SK-N-SH (cell line): ENCODE results near the gene ALAD. TPM values are rescaled to one million over a fixed set of nuclear protein-coding genes. Genes with fewer than 3 reads are reported as not detected.

Experiments used
- CTCF ChIA-PET: fragments of 300-600, 350-600 bp; formaldehyde crosslinking; extraction: SDS; loops from one replicate; lab custom pipeline; 2021; lab: Yijun Ruan, JAX
- POLR2A ChIA-PET: fragments of 350-600 bp; sonication (Branson Sonifier 250); formaldehyde crosslinking; extraction: SDS; loops from one replicate; lab custom pipeline; 2020; ENCODE audit warnings: antibody characterized with exemption, inconsistent platforms; lab: Yijun Ruan, JAX
- DNase-seq: peaks from one replicate; pipeline ENCODE4 v3.0.0; 2012
- H2AFZ ChIP-seq: fragments of 200-600 bp; sonication (generic); 2 replicates; pipeline ENCODE4 v1.8.1; 2016; ENCODE audit warnings: antibody characterized with exemption, mild to moderate bottlenecking, low read depth
- H3F3A ChIP-seq: fragments of 200-600 bp; sonication (generic); replicated peaks from 2 replicates; pipeline ENCODE3; 2016; ENCODE audit warnings: antibody characterized with exemption, mild to moderate bottlenecking; ENCODE audit not compliant: insufficient read depth
- H3K27ac ChIP-seq, 2 experiments: fragments of 200-500 bp in 1 of 2; fragments of 200-600 bp in 1 of 2; sonication (Bioruptor generic) in 1 of 2; sonication (generic), shearing (Covaris generic) in 1 of 2; 2 replicates each; pipeline versions ENCODE4 v1.5.1 to v1.6.1; 2014 to 2016; ENCODE audit warnings: low read depth in 2 of 2, inconsistent platforms in 1 of 2, low read length in 1 of 2, mild to moderate bottlenecking in 1 of 2, mixed read lengths in 1 of 2
- H3K27me3 ChIP-seq: fragments of 200-600 bp; sonication (generic), shearing (Covaris generic); 2 replicates; pipeline ENCODE4 v1.6.1; 2016; ENCODE audit warnings: mixed run types; ENCODE audit not compliant: insufficient read depth
- H3K36me3 ChIP-seq, 2 experiments: fragments of 200-500 bp in 1 of 2; fragments of 200-600 bp in 1 of 2; sonication (Bioruptor generic) in 1 of 2; sonication (generic) in 1 of 2; replicated peaks in 1 of 2; 2 replicates each; pipeline versions ENCODE3 to v1.5.1; 2014 to 2016; ENCODE audit warnings: low read length in 1 of 2, mild to moderate bottlenecking in 1 of 2; ENCODE audit not compliant: insufficient read depth in 2 of 2, control insufficient read depth in 1 of 2
- H3K4me1 ChIP-seq, 2 experiments: fragments of 200-500 bp in 1 of 2; fragments of 200-600 bp in 1 of 2; sonication (Bioruptor generic) in 1 of 2; sonication (generic), shearing (Covaris generic) in 1 of 2; 2 replicates each; pipeline versions ENCODE4 v1.5.1 to v1.6.1; 2014 to 2016; ENCODE audit warnings: low read depth in 1 of 2, low read length in 1 of 2, mixed run types in 1 of 2; ENCODE audit not compliant: insufficient read depth in 2 of 2, control insufficient read depth in 1 of 2
- H3K4me2 ChIP-seq: fragments of 200-600 bp; sonication (generic), shearing (Covaris generic); 2 replicates; pipeline ENCODE4 v1.6.1; 2017; ENCODE audit warnings: mixed run types
- H3K4me3 ChIP-seq, 2 experiments: fragments of 200-500 bp in 1 of 2; fragments of 200-600 bp in 1 of 2; sonication (Bioruptor generic) in 1 of 2; sonication (generic), shearing (Covaris generic) in 1 of 2; 2 replicates each; pipeline versions ENCODE4 v1.5.1 to v1.8.1; 2014 to 2016; ENCODE audit warnings: low read depth in 2 of 2, inconsistent platforms in 1 of 2, low read length in 1 of 2, mild to moderate bottlenecking in 1 of 2, mixed read lengths in 1 of 2, moderate library complexity in 1 of 2
- H3K79me2 ChIP-seq: fragments of 200-600 bp; sonication (generic); 2 replicates; pipeline ENCODE4 v1.8.1; 2017; ENCODE audit warnings: mild to moderate bottlenecking; ENCODE audit not compliant: insufficient read depth
- H3K9ac ChIP-seq: fragments of 200-600 bp; sonication (generic); 2 replicates; pipeline ENCODE4 v1.6.1; 2017; ENCODE audit warnings: mixed run types
- H3K9me2 ChIP-seq: fragments of 200-600 bp; sonication (generic); 2 replicates; pipeline ENCODE4 v1.6.1; 2017; ENCODE audit warnings: mixed run types
- H3K9me3 ChIP-seq: fragments of 200-600 bp; sonication (generic); 2 replicates; pipeline ENCODE4 v1.6.1; 2017; ENCODE audit warnings: mixed run types, mild to moderate bottlenecking, moderate library complexity
- H4K20me1 ChIP-seq: fragments of 200-600 bp; sonication (generic); 2 replicates; pipeline ENCODE4 v1.6.1; 2017; ENCODE audit warnings: mild to moderate bottlenecking, mixed run types; ENCODE audit not compliant: insufficient read depth
- CHD2 ChIP-seq: fragments of 150-350 bp; IDR thresholded peaks from 2 replicates; pipeline ENCODE4 v1.6.1; 2018; ENCODE audit warnings: low read length; ENCODE audit not compliant: partially characterized antibody
- CTCF ChIP-seq: fragments of 200-600 bp; sonication (generic); IDR thresholded peaks from 2 replicates; pipeline ENCODE4 v1.6.1; 2017; ENCODE audit warnings: antibody characterized with exemption, mild to moderate bottlenecking, moderate library complexity
- ELF1 ChIP-seq: IDR thresholded peaks from 2 replicates; pipeline ENCODE4 v1.4.0; 2012
- EP300 ChIP-seq, 2 experiments: IDR thresholded peaks; 2 replicates each; pipeline versions ENCODE4 v1.4.0 to v1.6.1; 2012; ENCODE audit warnings: borderline replicate concordance in 1 of 2, low read depth in 1 of 2, low read length in 1 of 2
- FOXJ3 ChIP-seq: sonication (generic); formaldehyde crosslinking; IDR thresholded peaks from 2 replicates; pipeline ENCODE4 v1.5.1; 2020; ENCODE audit warnings: mild to moderate bottlenecking, missing genetic modification reagents
- GABPA ChIP-seq: IDR thresholded peaks from 2 replicates; pipeline ENCODE4 v1.4.0; 2012; ENCODE audit warnings: low read depth, mild to moderate bottlenecking
- MAX ChIP-seq: IDR thresholded peaks from 2 replicates; pipeline ENCODE4 v1.4.0; 2012; ENCODE audit warnings: low read depth
- MXI1 ChIP-seq: IDR thresholded peaks from 2 replicates; pipeline ENCODE4 v1.6.1; 2012; ENCODE audit warnings: mild to moderate bottlenecking, low read depth, low read length, improper control_type of control experiment
- NRF1 ChIP-seq: IDR thresholded peaks from 2 replicates; pipeline ENCODE4 v1.6.1; 2012; ENCODE audit warnings: low read depth, mild to moderate bottlenecking, low read length
- POLR2AphosphoS5 ChIP-seq: IDR thresholded peaks from 2 replicates; pipeline ENCODE4 v1.6.1; 2012; ENCODE audit warnings: low read depth, low read length
- RAD21 ChIP-seq: IDR thresholded peaks from 2 replicates; pipeline ENCODE4 v1.6.1; 2012; ENCODE audit warnings: mild to moderate bottlenecking, low read length
- RCOR1 ChIP-seq: fragments of 150-350 bp; IDR thresholded peaks from 2 replicates; pipeline ENCODE4 v1.6.1; 2017; ENCODE audit warnings: antibody characterized with exemption, low read length
- RFX5 ChIP-seq: IDR thresholded peaks from 2 replicates; pipeline ENCODE4 v1.6.1; 2012; ENCODE audit warnings: mild to moderate bottlenecking, improper control_type of control experiment, low read length
- SIN3A ChIP-seq: IDR thresholded peaks from 2 replicates; pipeline ENCODE4 v1.6.1; 2012; ENCODE audit warnings: low read depth, mild to moderate bottlenecking, low read length, moderate library complexity, borderline replicate concordance
- SMC3 ChIP-seq: IDR thresholded peaks from 2 replicates; pipeline ENCODE4 v1.6.1; 2012; ENCODE audit warnings: low read depth, low read length, improper control_type of control experiment
- TAF1 ChIP-seq: IDR thresholded peaks from 2 replicates; pipeline ENCODE4 v1.6.1; 2012; ENCODE audit warnings: low read depth, mild to moderate bottlenecking, low read length, moderate library complexity, borderline replicate concordance
- USF1 ChIP-seq: IDR thresholded peaks from 2 replicates; pipeline ENCODE4 v1.4.0; 2012; ENCODE audit warnings: low read depth, borderline replicate concordance
- ZBTB33 ChIP-seq: IDR thresholded peaks from 2 replicates; pipeline ENCODE4 v1.4.0; 2012; ENCODE audit warnings: low read depth, borderline replicate concordance
- WGBS: methylation state at CpG from one replicate; pipeline ENCODE4 v1.1.6; 2017; ENCODE audit warnings: low lambda C conversion rate; 5-methylcytosine and 5-hydroxymethylcytosine counted together
- polyA plus RNA-seq, 3 experiments: library from polyadenylated mRNA; depleted of rRNA; stranded (reverse); fragments of >200 nt; gene quantifications; 2 replicates each; pipeline ENCODE4 v1.2.3, GENCODE V29; 2012

ALAD gene
- 10.7 and 11.8 TPM in 2 replicates for polyA plus RNA-seq (2012; rRNA removed)
- polyA plus RNA-seq (2012; cell fraction: cytosol; rRNA removed): 9.5 and 9.6 TPM in 2 replicates
- 26.6 and 35.1 TPM in 2 replicates for polyA plus RNA-seq (2012; cell fraction: nucleus; rRNA removed)

- Histone ChIP-seq H3K79me2 (peaks cover 6% of the 10 kb centered on the region), H3F3A (peaks cover 6% of the 10 kb centered on the region), H2AFZ (peak within 1 kb of the TSS; percentile 97), H3K27ac (peak within 1 kb of the TSS; percentile 46 to 62; a peak in 3 of 4 replicates), H3K4me3 (peak within 1 kb of the TSS; percentile 85 to 98), H3K36me3 (no peaks in the 10 kb centered on the region), H3K4me1 (peaks cover 8 to 10% of the 10 kb centered on the region in 2 experiments; a peak in 1 of 4 replicates), H3K27me3 (no peaks in the 10 kb centered on the region), H3K9me3 (no peaks in the 10 kb centered on the region), H3K4me2 (peak within 1 kb of the TSS; percentile 83), H4K20me1 (no peaks in the 10 kb centered on the region), H3K9me2 (no peaks in the 10 kb centered on the region), H3K9ac (peak within 1 kb of the TSS; percentile 64; the same call in 1 of the 2 replicates)
- DNase-seq: peak; percentile 100
- ChIA-PET POLR2A (interaction anchor here (0.6 to 1.0 kb wide), 3 partner anchors 9 to 126 kb away, joined by 3 to 6 read pairs (median 5); partner anchors contain the start of genes C9orf43, CDC26, POLE3 and PRPF4), CTCF (interaction anchor here (0.6 to 14.1 kb wide), 25 partner anchors 9 to 281 kb away, joined by 3 to 145 read pairs (median 5); partner anchors contain the start of genes BSPRY, CDC26, PRPF4 and WDR31)
- 29% methylated on average over 4 of the region's 50 CpGs for WGBS
- TF ChIP-seq SIN3A: peak; percentile 52; the same call in 1 of the 2 replicates
- peak; percentile 11; the same call in 1 of the 2 replicates for TF ChIP-seq TAF1
- TF ChIP-seq POLR2AphosphoS5: peak; percentile 60; the same call in 1 of the 2 replicates
- peak; percentile 93 for TF ChIP-seq CTCF
- peak; percentile 73 for TF ChIP-seq MXI1
- TF ChIP-seq FOXJ3 (CRISPR knock-in tag): no peak
- no peak for TF ChIP-seq RFX5
- peak; percentile 83 for TF ChIP-seq ELF1
- peak; percentile 62 for TF ChIP-seq MAX
- peak; percentile 69 for TF ChIP-seq NRF1
- TF ChIP-seq SMC3: peak; percentile 89
- TF ChIP-seq RCOR1: peak; percentile 59
- no peak for TF ChIP-seq USF1
- TF ChIP-seq EP300 (IDR thresholded peaks at IDR 0.05; ENCODE audit: borderline replicate concordance in 1 of 2, low read depth in 1 of 2, low read length in 1 of 2): no peak
- peak; percentile 69 for TF ChIP-seq RAD21
- TF ChIP-seq CHD2: peak; percentile 54
- TF ChIP-seq ZBTB33: no peak
- TF ChIP-seq GABPA: peak; percentile 67
Measured at GRCh38 chr9:113401027-113401792, at the start of gene ALAD. Gene ALAD (minus strand): TSS chr9:113401284. CDS start chr9:113393559, 7,725 bp downstream.
